Skeletal muscle satellite cell (primary cell): ENCODE data around the gene PREX1.

ENCODE experiments used
- H3K27me3 ChIP-seq: 2 replicates; pipeline ENCODE4 v1.7.0; 2013; ENCODE audit warnings: low read length; ENCODE audit not compliant: control insufficient read depth, insufficient read depth
- H3K36me3 ChIP-seq: 2 replicates; pipeline ENCODE4 v1.7.0; 2013; ENCODE audit warnings: mild to moderate bottlenecking, control low read depth, low read length; ENCODE audit not compliant: insufficient read depth
- H3K4me1 ChIP-seq: 2 replicates; pipeline ENCODE4 v1.7.0; 2013; ENCODE audit warnings: low read length; ENCODE audit not compliant: control insufficient read depth, insufficient read depth
- H3K4me2 ChIP-seq: 2 replicates; pipeline ENCODE4 v1.7.0; 2013; ENCODE audit warnings: mild to moderate bottlenecking, low read length
- H3K4me3 ChIP-seq: 2 replicates; pipeline ENCODE4 v1.7.0; 2013; ENCODE audit warnings: low read length
- H3K9ac ChIP-seq: 2 replicates; pipeline ENCODE4 v1.7.0; 2013; ENCODE audit warnings: mild to moderate bottlenecking, low read depth, low read length, moderate library complexity
- H3K9me3 ChIP-seq: replicated peaks from 2 replicates; pipeline ENCODE4 v1.7.0; 2013; ENCODE audit warnings: mild to moderate bottlenecking, control low read depth, low read length

Gene PREX1

GRCh38 chr20:48795732-48796131, 32.1 kb downstream of the PREX1 start:
- Histone ChIP-seq H3K9ac (no peak overlapping the region), H3K36me3 (no peaks in the 10 kb centered on the region), H3K27me3 (peaks cover 3% of the 10 kb centered on the region), H3K4me3 (no peak overlapping the region), H3K4me2 (no peak overlapping the region), H3K9me3 (no peaks in the 10 kb centered on the region), H3K4me1 (peaks cover 13% of the 10 kb centered on the region)

GRCh38 chr20:48794816-48795457, 32.9 kb downstream of the PREX1 start:
- H3K4me2 ChIP-seq, result no peak overlapping the region
- no peaks in the 10 kb centered on the region for H3K36me3 ChIP-seq
- no peak overlapping the region for H3K9ac ChIP-seq
- H3K27me3 ChIP-seq, result peaks cover 4% of the 10 kb centered on the region
- H3K4me3 ChIP-seq, result no peak overlapping the region
- H3K4me1 ChIP-seq, result peaks cover 15% of the 10 kb centered on the region
- no peaks in the 10 kb centered on the region for H3K9me3 ChIP-seq

GRCh38 chr20:48794360-48794759, 33.4 kb downstream of the PREX1 start:
- peaks cover 15% of the 10 kb centered on the region for H3K4me1 ChIP-seq
- no peak overlapping the region for H3K4me2 ChIP-seq
- peaks cover 7% of the 10 kb centered on the region for H3K27me3 ChIP-seq
- H3K9me3 ChIP-seq, result no peaks in the 10 kb centered on the region
- H3K9ac ChIP-seq, result no peak overlapping the region
- no peaks in the 10 kb centered on the region for H3K36me3 ChIP-seq
- no peak overlapping the region for H3K4me3 ChIP-seq

- Histone ChIP-seq H3K4me2 (no peak overlapping the region), H3K4me3 (no peak overlapping the region), H3K9ac (no peak overlapping the region), H3K9me3 (no peaks in the 10 kb centered on the region), H3K27me3 (peaks cover 10% of the 10 kb centered on the region), H3K4me1 (peaks cover 15% of the 10 kb centered on the region), H3K36me3 (no peaks in the 10 kb centered on the region)
Measured at GRCh38 chr20:48793776-48794175, 34.0 kb downstream of the PREX1 start.

GRCh38 chr20:48791666-48792071, 36.1 kb downstream of the PREX1 start:
- no peaks in the 10 kb centered on the region for H3K36me3 ChIP-seq
- H3K4me1 ChIP-seq, result peaks cover 27% of the 10 kb centered on the region
- H3K4me2 ChIP-seq, result peak overlapping the region; percentile 72
- no peaks in the 10 kb centered on the region for H3K9me3 ChIP-seq
- no peak overlapping the region for H3K9ac ChIP-seq
- peak overlapping the region; percentile 45 for H3K4me3 ChIP-seq
- peaks cover 10% of the 10 kb centered on the region for H3K27me3 ChIP-seq

GRCh38 chr20:48791014-48791413, 36.8 kb downstream of the PREX1 start:
- H3K9ac ChIP-seq, result no peak overlapping the region
- no peaks in the 10 kb centered on the region for H3K9me3 ChIP-seq
- no peaks in the 10 kb centered on the region for H3K36me3 ChIP-seq
- peak overlapping the region; percentile 45 for H3K4me3 ChIP-seq
- peaks cover 27% of the 10 kb centered on the region for H3K4me1 ChIP-seq
- H3K4me2 ChIP-seq, result peak overlapping the region; percentile 72
- peaks cover 10% of the 10 kb centered on the region for H3K27me3 ChIP-seq

- Histone ChIP-seq H3K9me3 (no peaks in the 10 kb centered on the region), H3K4me1 (peaks cover 27% of the 10 kb centered on the region), H3K9ac (no peak overlapping the region), H3K4me2 (peak overlapping the region; percentile 72), H3K27me3 (peaks cover 10% of the 10 kb centered on the region), H3K4me3 (no peak overlapping the region), H3K36me3 (no peaks in the 10 kb centered on the region)
Measured at GRCh38 chr20:48790473-48791003, 37.3 kb downstream of the PREX1 start.

- Histone ChIP-seq H3K4me1 (peaks cover 27% of the 10 kb centered on the region), H3K36me3 (no peaks in the 10 kb centered on the region), H3K4me2 (no peak overlapping the region), H3K4me3 (no peak overlapping the region), H3K9me3 (no peaks in the 10 kb centered on the region), H3K9ac (no peak overlapping the region), H3K27me3 (peaks cover 10% of the 10 kb centered on the region)
Measured at GRCh38 chr20:48789781-48790472, 37.9 kb downstream of the PREX1 start.

GRCh38 chr20:48789185-48789668, 38.6 kb downstream of the PREX1 start:
- peaks cover 27% of the 10 kb centered on the region for H3K4me1 ChIP-seq
- no peaks in the 10 kb centered on the region for H3K9me3 ChIP-seq
- no peak overlapping the region for H3K4me3 ChIP-seq
- no peaks in the 10 kb centered on the region for H3K36me3 ChIP-seq
- H3K4me2 ChIP-seq, result no peak overlapping the region
- H3K27me3 ChIP-seq, result peaks cover 10% of the 10 kb centered on the region
- H3K9ac ChIP-seq, result no peak overlapping the region

- Histone ChIP-seq H3K36me3 (no peaks in the 10 kb centered on the region), H3K4me3 (no peak overlapping the region), H3K4me1 (peaks cover 27% of the 10 kb centered on the region), H3K4me2 (peak overlapping the region; percentile 47), H3K9ac (no peak overlapping the region), H3K27me3 (peaks cover 8% of the 10 kb centered on the region), H3K9me3 (no peaks in the 10 kb centered on the region)
Measured at GRCh38 chr20:48788486-48789072, 39.2 kb downstream of the PREX1 start.

- Histone ChIP-seq H3K4me1 (peaks cover 27% of the 10 kb centered on the region), H3K9me3 (no peaks in the 10 kb centered on the region), H3K27me3 (peaks cover 7% of the 10 kb centered on the region), H3K9ac (no peak overlapping the region), H3K4me2 (peak overlapping the region; percentile 47), H3K36me3 (no peaks in the 10 kb centered on the region), H3K4me3 (no peak overlapping the region)
Measured at GRCh38 chr20:48787861-48788375, 39.9 kb downstream of the PREX1 start.
